ENCODE data around the gene KCNT1.

- TF ChIP-seq POLR2A (IDR thresholded peaks at IDR 0.05; ENCODE audit: low read depth), result no peak
- TF ChIP-seq EP300 (IDR thresholded peaks at IDR 0.05), result no peak
- TF ChIP-seq, protein P1, sequence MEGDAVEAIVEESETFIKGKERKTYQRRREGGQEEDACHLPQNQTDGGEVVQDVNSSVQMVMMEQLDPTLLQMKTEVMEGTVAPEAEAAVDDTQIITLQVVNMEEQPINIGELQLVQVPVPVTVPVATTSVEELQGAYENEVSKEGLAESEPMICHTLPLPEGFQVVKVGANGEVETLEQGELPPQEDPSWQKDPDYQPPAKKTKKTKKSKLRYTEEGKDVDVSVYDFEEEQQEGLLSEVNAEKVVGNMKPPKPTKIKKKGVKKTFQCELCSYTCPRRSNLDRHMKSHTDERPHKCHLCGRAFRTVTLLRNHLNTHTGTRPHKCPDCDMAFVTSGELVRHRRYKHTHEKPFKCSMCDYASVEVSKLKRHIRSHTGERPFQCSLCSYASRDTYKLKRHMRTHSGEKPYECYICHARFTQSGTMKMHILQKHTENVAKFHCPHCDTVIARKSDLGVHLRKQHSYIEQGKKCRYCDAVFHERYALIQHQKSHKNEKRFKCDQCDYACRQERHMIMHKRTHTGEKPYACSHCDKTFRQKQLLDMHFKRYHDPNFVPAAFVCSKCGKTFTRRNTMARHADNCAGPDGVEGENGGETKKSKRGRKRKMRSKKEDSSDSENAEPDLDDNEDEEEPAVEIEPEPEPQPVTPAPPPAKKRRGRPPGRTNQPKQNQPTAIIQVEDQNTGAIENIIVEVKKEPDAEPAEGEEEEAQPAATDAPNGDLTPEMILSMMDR (IDR thresholded peaks at IDR 0.05), result no peak
- no peak for TF ChIP-seq POLR2AphosphoS5 (IDR thresholded peaks at IDR 0.05)
These were observed 18.5 kb upstream of the KCNT1 start for GRCh38 chr9:135683401-135684034.
